ENCODE data around the gene UNC93A.

Gene UNC93A

DNA sequence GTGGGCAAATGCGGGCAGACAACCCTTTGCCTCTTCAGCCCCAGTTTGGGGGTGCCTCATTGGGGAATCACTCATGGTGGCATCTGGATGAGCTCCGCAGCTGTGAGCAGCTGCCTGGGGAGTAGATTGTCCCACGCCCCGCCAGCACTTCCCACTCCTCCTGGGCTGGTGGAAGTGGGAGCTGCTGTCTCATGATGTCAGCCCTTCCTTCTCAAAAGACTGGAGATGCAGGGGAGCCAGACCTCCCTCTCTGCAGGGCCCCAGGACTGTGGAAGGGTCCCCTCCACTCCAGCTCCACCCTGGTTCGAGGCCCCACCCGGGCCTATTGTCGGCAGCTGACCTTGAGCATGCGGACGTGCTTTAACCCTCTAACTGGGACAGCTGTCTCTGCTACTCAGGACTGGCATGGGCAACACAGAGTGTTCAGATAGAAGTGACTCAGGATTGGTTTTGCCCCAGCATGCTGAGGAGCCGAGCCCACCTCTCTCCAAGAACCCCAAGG is 2.0 kb downstream of the UNC93A start:
- no peak for DNase-seq (ENCODE audit: low read depth in 1 of 2, low spot score in 1 of 2)

DNA sequence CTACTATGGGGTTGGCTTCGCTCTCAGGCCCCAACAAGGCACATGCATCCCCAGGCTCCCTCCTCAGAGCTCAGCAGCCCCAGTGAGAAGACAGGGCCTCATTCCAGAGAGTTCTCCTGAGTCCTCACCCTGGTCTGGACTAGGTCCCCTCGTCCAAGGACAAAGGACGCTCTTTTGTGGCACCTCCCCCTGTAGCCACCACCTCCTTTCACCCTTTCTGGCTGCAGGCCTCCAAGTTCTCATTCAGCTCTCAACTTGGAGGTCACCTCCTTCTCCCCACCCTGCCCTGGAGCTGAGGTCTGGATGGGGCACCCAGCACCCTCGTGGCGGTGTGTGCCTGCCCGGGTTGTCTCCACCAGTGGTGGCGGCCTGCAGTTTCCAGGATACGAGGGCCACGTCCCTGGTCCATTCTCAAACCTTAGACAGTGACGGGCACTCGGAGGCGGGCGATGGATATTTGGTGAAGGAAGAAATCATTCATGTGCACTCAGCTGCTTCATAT is 2.5 kb downstream of the UNC93A start:
- no peak for DNase-seq (ENCODE audit: low read depth in 1 of 2, low spot score in 1 of 2)

DNA sequence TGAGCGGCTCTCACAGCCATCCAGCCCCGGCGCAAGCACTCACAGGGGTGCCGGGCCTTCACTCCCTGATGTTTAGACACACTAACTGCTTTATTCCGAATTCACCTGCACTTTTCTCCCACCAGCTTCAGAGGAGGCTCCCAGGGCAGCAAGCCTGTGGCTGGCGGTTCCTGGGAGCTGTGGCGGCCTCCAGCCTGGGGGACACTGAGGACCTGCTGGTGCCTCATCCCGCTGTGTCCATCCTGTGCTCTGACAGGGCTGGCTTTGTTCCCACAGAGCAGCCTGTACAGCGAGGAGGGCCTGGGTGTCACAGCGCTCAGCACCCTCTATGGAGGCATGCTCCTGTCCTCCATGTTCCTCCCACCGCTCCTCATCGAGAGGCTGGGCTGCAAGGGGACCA is 3.1 kb downstream of the UNC93A start:
- no peak for DNase-seq (ENCODE audit: low read depth in 1 of 2, low spot score in 1 of 2)

DNA sequence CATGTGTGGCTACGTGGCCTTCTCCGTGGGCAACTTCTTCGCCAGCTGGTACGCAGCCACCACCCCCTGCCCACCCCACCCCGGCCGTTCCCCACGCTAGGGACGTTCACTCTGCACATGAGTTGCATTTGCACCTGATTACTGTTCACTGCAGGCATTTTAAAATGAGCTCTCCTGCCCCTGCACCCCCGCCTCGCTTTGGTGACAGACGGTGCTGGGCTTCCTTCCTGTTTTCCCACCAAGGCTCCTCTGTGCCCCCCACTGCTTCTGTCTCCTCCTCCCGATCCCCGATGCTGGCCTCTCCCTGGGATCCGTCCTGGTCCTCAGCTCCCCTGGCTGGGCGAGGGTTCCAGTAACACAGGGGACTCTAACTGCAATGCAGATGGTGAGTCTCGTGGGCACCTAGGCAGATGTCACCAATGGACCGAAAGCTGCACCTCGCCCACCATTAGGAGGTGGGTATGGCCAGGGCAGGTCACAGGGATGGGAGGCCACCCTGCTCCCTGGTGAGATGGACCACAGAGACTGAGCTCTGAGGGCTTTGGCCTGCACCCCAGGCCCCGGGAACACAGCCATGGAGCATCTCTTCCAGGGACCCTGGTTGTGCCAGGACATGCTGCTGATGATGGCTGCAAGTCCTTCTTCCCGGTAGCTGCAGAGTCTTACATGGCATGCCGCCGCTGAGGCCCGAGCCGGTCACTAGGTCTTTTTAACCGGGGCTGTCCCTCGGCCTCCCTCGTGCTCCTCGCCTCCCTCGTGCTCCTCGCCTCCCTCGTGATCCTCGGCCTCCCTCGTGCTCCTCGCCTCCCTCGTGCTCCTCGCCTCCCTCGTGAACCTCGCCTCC is 3.8 kb downstream of the UNC93A start:
- no peak for DNase-seq (ENCODE audit: low read depth in 1 of 2, low spot score in 1 of 2)

DNA sequence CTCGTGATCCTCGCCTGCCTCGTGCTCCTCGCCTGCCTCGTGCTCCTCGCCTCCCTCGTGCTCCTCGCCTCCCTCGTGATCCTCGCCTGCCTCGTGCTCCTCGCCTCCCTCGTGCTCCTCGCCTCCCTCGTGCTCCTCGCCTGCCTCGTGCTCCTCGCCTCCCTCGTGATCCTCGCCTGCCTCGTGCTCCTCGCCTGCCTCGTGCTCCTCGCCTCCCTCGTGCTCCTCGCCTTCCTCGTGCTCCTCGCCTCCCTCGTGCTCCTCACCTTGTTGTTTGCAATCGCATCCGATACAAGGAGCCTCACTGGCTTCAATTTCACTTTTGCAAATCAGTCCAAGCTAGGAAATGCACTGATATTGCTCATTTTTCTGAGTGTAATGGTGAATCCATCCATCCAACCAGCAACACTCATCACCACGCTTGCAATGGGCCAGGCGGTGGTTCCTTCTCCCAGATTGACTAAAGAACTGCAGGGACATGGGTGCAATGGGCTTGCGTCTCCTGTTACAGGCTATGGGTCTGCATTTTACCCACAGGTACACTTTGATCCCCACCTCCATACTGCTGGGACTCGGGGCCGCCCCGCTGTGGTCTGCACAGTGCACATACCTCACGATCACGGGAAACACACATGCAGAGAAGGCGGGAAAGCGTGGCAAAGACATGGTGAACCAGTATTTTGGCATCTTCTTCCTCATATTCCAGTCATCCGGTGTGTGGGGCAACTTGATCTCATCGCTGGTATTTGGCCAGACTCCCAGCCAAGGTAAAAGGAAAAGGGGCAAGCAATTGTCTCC is 4.6 kb downstream of the UNC93A start:
- no peak for DNase-seq (ENCODE audit: low read depth in 1 of 2, low spot score in 1 of 2)

DNA sequence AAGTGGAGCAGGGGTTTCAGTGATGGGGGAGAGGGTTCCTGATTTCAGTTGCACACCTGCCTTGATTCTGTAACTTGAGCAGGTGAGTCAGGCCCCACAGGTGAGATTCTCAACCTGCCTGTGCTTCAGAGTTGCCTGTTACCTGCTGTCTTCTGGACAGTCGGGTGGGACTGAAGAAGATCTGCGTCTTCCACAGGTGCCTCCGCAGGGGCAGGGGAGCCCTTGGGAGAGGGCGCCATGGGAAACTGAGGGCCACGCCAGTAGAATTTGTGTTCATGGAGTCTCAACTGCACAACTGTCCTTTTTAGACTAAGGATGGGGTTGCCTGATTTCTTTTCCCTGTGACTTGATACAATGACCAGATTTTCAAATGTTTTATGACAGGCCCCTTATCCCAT is 5.2 kb downstream of the UNC93A start:
- DNase-seq (ENCODE audit: low read depth in 1 of 2, low spot score in 1 of 2), result no peak

DNA sequence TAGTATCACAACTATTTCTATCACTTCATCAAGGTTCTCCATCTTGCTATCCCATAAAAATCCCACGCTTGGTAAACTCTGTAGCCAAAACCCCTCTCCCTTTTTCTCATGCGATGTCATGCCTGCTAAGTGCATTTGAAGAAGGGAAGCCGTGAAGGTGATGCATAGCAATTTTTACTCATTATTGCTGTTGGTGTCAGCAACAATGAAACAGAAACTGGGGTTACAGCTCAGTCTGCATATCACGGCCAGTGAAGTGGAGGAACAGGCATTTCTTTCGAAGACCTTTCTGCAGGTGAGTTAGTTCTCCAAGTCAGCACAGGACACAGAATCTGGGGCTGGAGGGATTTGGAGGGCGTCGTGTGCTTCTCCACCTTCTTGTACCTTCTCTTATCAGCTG is 5.8 kb downstream of the UNC93A start:
- no peak for DNase-seq (ENCODE audit: low read depth in 1 of 2, low spot score in 1 of 2)

DNA sequence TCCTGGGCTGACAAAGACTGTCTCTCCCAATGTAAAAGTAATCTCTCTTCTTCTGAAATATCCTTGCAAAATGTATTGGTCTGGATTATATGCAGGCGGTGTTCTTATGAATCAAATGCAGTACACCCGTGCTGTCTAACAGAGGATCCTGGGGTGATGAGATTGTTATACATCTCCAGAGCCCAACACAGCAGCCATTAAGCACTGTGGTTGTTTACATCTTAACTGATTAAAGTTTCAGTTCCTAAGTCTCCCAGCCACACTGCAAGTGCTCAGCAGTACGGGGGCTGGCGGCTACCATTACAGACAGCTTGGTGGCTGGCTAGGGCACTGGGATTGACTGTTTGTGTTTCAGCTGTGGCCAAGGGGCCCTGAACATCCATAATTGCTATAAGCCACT is 7.0 kb downstream of the UNC93A start:
- DNase-seq (ENCODE audit: low read depth in 1 of 2, low spot score in 1 of 2), result no peak

DNA sequence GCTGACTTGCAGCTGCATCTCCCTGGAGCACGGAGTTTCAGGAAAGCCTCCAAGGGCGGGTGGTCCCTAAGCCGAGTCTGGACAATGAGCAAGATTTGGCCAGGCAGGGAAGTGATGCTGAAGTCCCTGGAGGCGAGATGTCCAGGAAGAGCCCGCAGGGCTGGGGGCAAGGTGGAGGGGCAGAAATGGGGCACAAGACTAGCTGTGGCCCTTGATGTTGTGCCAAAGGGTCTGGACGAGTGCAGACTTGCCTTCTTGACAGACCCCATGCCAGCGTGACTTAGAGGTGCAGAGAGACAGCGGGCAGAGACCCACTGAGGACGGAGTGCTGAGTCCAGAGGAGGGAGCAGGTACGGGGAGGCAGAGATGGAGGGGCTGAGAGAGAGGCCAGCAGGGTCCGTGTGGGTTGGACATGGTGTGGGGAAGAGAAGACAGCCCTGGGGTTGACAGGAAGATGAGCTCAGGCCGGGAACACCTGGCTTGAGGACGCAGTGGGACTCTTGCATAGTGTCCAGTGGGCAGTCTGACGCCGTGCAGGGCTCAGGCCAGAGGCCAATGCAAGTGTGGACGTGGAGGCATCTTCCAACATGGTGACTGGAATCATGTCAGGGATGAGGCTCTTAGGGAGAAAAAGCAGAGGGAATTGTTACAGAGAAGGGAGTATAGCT is 8.7 kb downstream of the UNC93A start:
- DNase-seq (ENCODE audit: low read depth in 1 of 2, low spot score in 1 of 2), result no peak

DNA sequence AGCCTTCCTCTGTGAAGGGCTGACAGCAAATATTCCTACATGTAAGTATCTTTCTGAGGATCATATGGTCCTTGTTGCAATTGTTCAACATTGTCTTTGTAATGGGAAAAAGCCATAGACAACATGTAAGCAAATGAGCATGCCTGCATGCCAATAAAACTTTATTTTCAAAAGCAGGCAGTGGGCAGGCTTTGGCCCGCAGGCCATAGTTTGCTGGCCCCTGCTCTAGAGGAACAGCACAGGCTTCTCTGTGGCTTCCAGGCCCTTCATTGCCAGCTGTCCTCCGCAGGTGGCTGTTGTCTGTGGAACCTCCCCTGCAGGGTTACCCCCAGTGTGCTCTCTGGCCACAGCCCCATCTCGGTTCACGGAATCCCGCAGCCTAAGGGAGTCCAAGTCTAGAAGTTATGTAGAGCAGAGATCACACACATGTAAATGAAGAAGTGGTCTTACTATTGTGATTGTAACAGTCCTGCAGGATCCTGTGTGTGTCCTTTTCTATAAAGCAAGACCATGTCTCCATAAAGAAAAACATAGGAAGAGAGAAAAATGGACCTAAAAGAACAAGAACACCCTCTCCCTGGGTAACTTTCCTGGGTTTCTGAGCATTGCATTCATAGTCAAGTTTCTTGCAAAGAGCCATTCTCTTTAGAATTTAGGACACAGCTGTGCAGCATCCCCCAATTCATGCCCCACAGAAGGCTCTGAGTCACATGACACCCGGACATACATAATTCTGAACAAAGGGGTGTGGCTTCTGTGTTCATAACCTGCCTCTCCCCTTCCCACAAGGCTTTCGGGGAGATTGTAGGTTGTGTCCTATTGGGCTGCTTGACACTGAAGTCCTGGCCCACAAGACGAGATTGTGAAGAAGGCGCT is 10.0 kb downstream of the UNC93A start:
- no peak for DNase-seq (ENCODE audit: low read depth in 1 of 2, low spot score in 1 of 2)

DNA sequence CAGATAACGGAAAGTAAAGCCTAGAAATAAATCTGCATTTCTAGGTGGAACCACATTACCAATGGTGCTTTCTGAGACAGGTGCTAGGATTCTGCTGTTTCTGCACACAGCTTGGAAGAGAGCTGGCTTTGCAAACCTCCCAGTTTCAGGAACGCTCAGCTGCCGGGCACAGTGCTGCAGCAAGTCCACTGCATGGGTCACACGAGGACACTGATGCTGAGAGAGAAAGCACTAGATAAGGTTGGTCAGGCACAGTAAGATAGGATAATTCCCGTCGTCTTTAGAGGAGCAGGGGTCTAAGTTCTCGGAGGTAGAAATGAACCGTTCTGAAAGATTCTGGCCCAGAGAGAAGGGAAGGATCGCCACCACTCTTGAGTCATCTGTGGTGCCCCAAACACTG is 11.0 kb downstream of the UNC93A start:
- no peak for DNase-seq (ENCODE audit: low read depth in 1 of 2, low spot score in 1 of 2)

DNA sequence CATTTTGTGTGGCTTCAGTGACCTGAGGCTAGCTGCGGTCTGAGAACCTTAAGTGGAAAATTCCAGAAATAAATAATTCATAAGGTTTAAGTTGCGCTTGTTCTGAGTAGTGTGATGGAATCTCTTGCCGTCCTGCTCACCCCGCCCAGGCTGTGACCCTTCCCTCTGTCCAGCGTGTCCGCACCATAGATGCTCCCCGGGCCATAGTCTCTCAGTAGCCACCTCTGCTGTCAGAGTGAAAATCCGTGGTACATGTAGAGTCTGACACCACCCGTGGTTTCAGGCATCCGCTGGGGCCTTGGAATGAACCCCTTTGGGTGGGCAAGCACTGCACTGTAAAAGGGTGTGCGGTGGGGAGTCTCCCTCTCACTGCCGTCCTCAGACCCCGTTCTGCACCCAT is 11.7 kb downstream of the UNC93A start:
- DNase-seq (ENCODE audit: low read depth in 1 of 2, low spot score in 1 of 2), result no peak

DNA sequence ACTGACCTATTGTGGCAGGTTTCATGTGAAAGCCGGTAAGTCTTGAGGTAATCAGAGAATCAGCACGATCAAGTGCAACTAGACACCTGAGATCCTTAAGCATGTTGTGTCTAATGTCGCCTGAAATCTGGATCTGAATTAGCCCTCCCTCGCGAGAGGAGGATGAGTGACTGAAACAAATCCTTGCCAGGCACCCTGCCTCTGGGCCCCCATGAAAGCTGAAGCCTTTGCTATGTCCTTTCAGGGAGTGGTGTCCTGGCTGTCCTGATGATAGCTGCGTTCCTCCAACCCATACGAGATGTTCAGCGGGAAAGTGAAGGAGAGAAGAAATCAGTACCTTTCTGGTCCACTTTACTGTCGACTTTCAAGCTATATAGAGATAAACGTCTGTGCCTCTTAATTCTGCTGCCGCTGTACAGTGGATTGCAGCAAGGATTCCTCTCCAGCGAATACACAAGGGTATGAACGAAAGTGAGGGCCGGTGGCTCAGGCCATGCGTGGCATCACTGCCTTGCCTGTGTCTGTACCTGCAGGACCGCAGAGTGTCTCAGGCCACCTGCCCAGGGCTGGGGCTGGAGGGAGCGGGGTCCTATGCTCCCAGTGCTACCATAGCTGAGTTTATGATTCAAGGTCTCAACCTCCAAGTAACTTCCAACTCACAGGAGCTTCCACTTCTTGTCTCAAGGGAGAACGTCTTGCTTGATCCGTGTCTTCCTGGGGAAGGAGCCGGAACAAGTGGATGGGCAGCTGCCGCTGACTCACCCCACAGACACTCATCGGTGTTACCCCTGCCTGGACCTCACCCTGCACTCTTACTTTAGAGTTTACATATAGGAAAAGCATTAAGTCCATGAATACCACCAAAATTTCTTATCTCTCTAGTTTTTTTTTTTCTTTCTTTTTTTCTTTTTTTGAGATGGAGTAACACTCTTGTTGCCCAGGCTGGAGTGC is 12.8 kb downstream of the UNC93A start:
- no peak for DNase-seq (ENCODE audit: low read depth in 1 of 2, low spot score in 1 of 2)

DNA sequence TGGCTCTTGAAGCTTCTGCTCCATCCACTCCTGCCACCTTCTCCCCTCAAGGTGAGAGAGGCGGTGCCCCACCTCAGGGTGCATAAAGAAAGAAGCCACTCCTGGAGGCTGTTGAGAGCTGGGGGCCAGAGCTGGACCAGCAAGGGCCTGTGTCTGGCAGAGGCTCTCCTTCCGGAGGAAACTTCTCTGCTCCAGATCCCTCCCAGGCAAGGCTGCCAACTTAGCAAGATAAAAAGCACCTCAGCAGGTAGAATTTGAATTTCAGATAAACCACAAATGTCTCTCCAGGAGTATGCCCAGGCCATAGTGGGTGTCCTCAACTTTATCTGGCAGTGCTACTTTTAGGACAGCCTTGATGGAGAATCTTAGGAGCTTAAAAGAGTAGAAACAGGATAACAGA is 13.8 kb downstream of the UNC93A start:
- DNase-seq (ENCODE audit: low read depth in 1 of 2, low spot score in 1 of 2), result no peak

DNA sequence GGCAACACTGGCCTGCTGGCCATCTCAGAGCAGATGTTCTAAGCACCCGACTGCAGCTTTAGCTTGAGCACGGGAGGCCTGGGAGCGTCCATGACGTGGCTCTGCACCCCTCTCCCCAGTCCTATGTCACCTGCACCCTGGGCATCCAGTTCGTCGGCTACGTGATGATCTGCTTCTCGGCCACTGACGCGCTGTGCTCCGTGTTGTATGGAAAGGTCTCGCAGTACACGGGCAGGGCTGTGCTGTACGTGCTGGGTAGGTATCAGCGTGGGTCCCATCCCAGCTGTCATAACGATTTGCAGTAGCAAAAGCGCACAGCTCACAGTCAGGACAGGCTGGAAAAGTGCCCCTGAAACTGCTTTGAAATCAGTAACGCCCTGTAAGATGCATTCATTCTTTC is 14.7 kb downstream of the UNC93A start:
- DNase-seq (ENCODE audit: low read depth in 1 of 2, low spot score in 1 of 2), result no peak

DNA sequence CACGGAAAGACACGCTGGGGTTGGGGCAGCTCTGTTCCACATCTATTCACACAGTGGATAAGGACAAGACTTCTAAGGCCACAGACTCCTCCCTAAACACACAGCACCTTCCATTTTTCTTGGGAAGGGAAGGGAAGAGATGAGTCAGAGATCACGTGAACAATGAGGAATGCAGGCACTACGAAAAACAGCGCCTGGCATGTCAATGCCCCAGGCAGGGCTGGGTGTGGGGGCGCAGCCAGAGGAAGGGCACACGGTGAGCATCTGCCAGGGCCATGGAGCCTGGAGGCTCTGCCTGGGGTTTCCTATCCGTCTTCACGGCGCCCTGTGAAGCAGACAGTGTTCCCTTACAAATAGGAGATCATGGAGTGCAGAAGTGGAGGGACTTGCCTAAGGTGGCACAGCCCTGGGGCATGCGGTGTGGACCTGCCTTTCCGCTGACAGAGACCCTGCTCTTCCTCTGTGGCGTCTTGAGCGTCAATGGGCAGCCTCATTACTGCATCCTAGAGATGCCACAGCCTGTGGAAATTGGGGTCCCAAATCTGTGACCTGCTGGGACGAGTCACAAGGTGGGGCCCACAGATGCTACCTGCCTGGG is 15.4 kb downstream of the UNC93A start:
- DNase-seq (ENCODE audit: low read depth in 1 of 2, low spot score in 1 of 2), result no peak

DNA sequence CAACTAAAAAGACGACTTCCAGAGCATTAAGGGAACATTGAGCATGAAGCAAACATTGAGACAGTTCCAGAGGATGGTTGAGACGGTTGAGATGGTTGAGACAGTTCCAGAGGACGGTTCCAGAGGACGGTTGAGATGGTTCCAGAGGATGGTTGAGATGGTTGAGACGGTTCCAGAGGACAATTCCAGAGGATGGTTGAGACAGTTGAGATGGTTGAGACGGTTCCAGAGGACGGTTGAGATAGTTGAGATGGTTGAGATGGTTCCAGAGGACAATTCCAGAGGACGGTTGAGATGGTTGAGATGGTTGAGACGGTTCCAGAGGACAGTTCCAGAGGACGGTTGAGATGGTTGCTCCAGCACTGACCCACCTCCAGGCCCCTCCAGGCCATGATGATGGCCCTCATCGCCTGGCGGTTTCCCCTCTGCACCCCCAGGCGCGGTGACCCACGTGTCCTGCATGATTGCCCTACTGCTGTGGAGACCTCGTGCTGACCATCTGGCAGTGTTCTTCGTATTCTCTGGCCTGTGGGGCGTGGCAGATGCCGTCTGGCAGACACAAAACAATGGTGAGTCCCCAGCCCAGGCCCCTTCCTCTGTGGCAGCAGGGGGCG is 16.3 kb downstream of the UNC93A start:
- no peak for DNase-seq (ENCODE audit: low read depth in 1 of 2, low spot score in 1 of 2)

DNA sequence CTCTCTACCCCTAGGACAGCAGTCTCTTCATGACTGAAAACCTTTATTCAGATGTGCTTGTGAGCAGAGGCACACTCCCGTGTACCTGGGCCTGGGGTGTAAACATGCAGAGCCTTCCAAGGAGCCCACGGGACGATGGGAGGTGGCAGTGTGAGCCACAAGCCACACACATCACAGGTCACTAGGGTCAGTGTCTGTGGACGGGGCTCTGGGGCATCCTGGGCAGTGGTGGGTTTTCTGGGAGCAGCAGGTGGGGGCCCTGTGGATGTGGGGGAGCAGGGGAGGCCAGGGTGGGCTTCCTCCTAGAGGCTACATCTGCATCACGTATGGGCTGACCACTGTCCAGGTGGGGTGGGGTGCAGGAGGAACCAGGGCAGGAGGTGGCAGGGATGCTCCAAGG is 17.1 kb downstream of the UNC93A start:
- no peak for DNase-seq (ENCODE audit: low read depth in 1 of 2, low spot score in 1 of 2)

All from stimulated activated CD4-positive, alpha-beta T cell treated with anti-CD3 and anti-CD28 coated beads, Interleukin-15, amount 100 ng/mL, for 1 hour (primary cell).